DMS 273 treated with DMSO at 0.1 percent for 48 hours (cell line): ENCODE data around the gene SGSM2.

Experiments used
- DNase-seq: peaks from one replicate; lab custom pipeline; 2025; lab: John Stamatoyannopoulos, UW

Gene SGSM2

DNA sequence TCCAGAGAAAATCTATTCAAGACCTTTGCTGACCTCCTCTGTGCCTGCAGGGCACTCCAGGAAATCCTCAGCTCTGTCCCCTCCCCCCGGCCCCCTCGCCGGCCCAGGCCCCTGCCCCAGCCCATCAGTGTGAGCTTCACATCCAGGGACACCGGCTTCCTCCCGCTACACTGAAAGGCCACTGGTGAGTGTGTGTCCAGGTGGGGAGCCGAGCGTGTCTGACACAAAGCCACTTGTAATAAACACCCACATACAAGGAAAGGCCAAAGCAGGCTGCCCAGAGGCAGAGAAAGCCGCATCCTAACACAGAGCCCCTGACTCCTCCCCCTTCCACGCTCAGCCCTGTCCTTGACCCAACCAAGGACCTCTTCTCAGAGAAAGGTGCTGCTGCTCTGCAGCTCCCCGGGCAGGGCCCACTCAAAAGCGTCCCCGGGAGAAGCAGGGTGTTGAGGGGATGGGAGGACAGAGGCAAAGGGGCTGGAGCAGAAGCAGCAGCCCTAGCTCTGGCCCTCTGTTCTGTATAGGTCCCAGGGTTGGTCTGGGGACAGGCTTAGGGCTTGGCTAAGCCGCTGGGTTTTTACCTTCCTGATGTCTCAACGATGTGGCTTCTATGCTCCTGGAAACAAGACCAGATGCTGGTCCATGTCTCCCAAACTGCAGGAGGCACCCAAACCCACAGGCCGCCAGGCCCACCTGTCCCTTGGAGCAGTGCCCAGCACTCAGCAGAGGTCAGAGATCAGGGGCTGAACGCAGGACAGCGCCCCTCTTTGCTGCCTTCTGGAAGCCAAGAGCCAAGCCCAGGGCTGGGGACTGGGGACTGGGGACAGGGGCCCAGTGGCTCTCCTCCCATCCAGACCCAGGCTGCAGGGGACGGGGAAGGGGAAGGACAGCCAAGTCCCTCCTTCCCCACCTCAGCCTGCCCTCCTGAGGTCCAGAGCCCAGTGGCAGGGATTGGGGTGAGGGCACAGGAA, 48.2 kb downstream of the SGSM2 start:
- DNase-seq = no peak

- no peak for DNase-seq
Observed at GRCh38 chr17:2386400-2387085, 49.2 kb downstream of the SGSM2 start.

- no peak for DNase-seq
Observed at GRCh38 chr17:2387086-2388019, 50.1 kb downstream of the SGSM2 start.

DNA sequence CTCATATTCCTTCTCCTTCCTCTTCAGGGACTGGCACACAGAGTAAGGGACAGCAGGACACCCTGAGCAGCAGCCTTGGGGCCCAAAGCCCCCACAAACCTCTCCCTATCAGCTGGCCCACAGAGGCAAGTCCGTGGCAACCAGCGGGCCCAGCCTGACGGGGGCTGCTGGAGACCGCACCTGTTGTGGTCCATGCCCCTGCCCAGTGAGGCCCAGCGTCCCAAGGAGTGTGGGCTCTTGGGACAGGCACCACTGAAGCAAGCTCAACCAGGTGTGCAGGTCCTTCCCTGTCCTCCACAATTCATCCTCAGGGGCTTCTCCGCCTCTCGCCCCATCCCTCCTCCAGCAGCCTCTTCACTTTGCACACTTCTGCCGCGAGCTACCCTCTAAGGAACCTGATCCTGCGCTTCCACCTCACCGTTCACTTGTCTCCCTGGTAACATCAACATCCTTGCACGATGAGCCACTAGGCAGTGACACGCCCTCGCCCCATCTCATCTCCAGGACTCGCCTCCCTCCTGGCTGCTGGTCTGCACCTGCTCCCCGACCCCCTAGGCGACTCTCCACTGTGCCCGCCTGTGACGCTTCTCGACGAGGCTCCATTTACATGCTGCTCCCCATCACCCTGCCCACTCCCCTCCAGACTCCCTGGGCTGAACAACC, 50.9 kb downstream of the SGSM2 start:
- DNase-seq = no peak

GRCh38 chr17:2388683-2389055, 51.4 kb downstream of the SGSM2 start:
- no peak for DNase-seq

- no peak for DNase-seq
Observed at GRCh38 chr17:2390199-2390836, 53.0 kb downstream of the SGSM2 start.

DNA sequence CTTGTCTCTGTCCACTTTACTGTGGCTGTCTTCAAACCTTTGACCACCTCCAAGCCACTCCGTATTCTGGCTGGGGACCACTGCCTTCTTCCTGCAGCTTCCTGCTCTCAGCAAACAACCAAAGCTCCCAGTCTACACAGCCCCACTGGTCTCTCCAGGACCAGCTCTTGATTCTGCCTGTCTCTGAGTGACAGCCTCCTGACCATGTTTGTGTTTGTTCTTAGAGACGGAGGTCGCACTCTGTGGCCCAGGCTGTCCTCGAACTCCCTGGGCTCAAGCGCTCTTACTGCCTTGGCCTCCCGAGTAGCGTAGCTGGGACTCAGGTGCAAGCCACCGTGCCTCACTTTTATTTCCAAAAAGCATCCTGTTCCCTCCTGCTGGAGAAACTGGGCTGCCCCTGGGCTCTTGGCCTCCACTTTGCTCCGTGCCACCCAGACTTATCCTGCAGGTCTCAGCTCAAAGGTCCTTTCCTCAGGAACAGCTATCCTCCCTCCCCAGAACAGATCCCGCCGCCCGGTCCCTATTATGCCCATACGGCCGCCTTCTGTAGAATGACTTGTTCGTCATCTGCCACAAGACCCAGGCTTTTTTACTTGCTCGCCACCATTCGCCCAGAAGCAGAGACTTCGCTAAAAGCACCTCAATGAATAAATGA, 54.4 kb downstream of the SGSM2 start:
- no peak for DNase-seq

GRCh38 chr17:2392252-2393173, 55.2 kb downstream of the SGSM2 start:
- DNase-seq = peak; percentile 79

DNA sequence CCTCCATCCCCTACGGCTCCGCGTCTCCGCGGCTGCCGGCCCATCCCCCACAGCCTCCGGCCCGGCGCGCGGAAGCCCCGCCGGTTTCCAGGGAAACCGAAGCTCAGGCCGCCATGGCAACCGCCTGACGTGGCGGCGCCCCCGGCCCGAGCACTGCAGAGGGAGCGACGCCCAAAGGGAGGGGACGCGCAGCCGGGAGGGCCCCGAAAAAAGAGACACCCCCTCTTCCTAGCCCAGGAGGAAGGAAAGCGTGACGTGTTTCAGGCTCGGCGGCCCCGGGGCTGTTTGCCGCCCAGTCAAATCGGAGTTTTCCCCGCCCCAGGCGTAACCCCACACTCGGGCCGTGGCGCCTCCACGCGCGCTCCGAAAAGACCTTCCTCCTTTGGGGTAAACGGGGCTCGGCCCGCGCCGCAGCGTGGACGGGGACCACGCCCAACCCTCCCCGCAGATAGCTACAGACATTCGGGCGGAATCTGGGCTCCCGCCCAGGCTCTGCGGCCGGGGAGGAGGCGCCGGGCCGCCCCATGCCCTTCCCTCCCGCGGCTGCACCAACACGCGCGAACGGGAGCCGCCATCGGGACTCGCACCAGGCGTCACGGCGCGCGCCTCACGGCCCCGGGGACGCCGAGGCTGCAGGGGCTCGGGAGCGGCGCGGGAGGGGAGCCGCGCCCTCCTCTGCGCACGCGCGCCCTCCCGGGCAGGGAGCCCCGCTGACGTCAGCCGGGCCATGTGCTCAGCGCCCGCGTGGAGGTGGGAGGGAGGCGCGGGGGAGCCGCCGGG, 56.1 kb downstream of the SGSM2 start:
- DNase-seq = no peak

GRCh38 chr17:2393954-2394749, 56.9 kb downstream of the SGSM2 start:
- no peak for DNase-seq

DNA sequence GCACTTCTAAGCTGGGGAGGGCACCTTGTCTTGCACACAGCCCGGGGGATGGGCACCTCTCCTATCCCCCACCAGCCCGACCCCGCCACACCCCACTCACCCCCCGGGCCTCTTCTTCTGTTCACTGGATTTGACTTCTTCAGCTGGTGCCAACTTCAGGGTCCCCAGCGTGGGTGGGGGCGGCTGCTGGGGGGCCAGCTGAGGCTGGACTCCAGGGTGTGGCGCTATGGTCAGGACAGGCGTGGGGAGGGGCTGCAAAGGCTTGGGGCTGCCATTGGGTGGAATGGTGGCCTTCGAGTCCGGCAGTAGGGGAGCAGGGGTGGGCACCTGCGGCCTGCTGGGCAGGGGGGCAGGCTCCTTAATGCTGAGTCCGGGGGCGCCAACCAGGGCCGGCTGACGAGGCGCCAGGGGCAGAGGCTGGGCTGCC, 57.5 kb downstream of the SGSM2 start:
- no peak for DNase-seq

DNA sequence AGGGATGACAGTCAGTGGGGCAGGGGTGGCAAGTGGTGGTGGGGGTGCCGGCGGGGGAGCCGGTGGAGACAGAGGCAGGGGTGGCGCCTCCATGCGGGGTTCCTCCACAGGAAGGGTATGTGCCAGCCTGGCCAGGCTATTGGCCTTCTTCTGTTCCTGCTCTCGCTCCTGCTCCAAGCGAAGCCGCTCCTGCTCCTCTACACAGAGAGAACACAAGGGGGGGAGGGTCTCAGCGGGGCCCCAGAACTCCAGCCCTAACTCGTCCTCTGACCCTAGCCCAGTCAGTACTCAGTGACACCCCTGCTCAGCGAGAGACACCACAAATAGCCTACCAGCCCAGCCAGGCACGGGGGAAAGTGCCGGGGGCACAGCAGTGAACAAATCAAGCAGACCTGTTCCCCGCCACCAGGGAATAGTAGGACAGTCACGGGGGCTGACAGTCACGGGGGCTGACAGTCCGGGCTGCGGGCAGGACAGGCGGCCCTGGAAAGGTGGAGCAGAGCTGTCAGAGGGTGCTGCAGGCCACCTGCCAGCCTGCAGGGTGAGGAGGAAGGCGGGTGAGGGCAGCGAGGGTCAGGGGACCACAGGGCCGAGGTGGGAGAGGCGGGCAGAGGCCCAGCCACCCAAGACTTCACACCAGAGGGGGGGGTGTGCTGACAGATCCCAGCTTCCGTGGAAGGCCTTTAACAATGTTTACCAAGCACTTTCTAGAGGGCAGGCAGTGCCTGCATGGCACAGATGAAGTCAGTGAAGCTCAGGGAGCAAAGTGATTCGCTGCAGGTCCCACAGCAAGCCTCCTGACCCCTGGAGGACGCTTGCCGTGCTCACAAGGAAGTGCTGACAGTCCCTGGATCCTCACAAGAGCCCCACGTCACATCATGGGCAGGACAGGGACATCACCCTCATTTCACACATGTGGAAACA, 58.2 kb downstream of the SGSM2 start:
- DNase-seq = no peak

- DNase-seq = no peak
Observed at GRCh38 chr17:2396192-2396567, 58.9 kb downstream of the SGSM2 start.

GRCh38 chr17:2396568-2397246, 59.4 kb downstream of the SGSM2 start:
- DNase-seq = peak; percentile 50

- DNase-seq = no peak
Observed at GRCh38 chr17:2397247-2398171, 60.2 kb downstream of the SGSM2 start.
